Activated CD8-positive, alpha-beta memory T cell treated with anti-CD3 and anti-CD28 coated beads for 36 hours (primary cell): ENCODE measurements around the gene OGG1. TPM values are rescaled to one million over a fixed set of nuclear protein-coding genes. Genes with fewer than 3 reads are reported as not detected.

Experiments
- CTCF ChIA-PET: fragments of 350-600 bp; sonication (Branson Sonifier 250); formaldehyde crosslinking; loops from one replicate; lab custom pipeline; 2021; ENCODE audit warnings: antibody characterized with exemption; lab: Charles Lee
- POLR2A ChIA-PET: fragments of 350-600 bp; sonication (Branson Sonifier 250); formaldehyde crosslinking; loops from one replicate; lab custom pipeline; 2021; ENCODE audit warnings: antibody characterized with exemption; lab: Charles Lee
- total RNA-seq, 2 experiments: library from RNA; stranded (reverse); gene quantifications; one replicate each; pipeline ENCODE4 v1.2.3, GENCODE V29; 2021

The OGG1 gene
- total RNA-seq, 2 experiments from 2014 or later = 35.3 to 38.6 TPM

DNA sequence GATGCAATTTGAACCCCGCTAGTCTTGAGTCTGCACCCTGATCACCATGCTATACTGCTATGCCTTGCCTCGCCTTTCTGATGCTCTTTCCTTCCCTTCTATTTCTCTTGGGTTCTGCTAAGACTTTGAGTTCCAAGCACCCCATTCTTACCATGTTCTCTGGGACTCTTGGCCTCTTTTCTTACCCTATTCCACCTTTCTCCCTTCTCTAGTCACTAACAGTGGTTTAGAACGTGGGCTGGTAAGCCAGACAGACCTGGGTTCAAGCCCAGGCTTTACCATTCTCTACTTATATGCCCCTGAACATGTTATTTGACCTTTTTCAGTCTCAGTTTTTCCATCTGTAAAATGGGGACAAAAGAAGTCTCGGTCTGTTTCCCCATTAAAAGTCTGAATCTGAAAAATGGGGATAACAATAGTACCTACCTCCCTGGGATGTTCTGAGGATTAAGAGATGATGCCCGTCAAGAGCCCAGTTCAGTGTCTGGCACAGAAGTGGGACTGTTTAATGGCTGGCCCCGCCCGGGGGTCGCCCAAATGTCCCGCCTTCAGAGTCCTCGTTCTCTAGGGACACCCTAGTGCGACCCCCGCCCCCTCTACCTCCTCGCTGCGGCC is 42.1 kb downstream of the OGG1 start:
- POLR2A ChIA-PET = interaction anchor here (0.8 to 2.0 kb wide), 9 partner anchors 10 to 395 kb away, joined by 3 to 19 read pairs (median 4); partner anchors contain the start of genes EMC3, JAGN1 and TTLL3
- CTCF ChIA-PET = interaction anchor here (0.7 to 2.0 kb wide), 4 partner anchors 11 to 61 kb away, joined by 3 to 11 read pairs (median 4); partner anchors contain the start of gene BRPF1

DNA sequence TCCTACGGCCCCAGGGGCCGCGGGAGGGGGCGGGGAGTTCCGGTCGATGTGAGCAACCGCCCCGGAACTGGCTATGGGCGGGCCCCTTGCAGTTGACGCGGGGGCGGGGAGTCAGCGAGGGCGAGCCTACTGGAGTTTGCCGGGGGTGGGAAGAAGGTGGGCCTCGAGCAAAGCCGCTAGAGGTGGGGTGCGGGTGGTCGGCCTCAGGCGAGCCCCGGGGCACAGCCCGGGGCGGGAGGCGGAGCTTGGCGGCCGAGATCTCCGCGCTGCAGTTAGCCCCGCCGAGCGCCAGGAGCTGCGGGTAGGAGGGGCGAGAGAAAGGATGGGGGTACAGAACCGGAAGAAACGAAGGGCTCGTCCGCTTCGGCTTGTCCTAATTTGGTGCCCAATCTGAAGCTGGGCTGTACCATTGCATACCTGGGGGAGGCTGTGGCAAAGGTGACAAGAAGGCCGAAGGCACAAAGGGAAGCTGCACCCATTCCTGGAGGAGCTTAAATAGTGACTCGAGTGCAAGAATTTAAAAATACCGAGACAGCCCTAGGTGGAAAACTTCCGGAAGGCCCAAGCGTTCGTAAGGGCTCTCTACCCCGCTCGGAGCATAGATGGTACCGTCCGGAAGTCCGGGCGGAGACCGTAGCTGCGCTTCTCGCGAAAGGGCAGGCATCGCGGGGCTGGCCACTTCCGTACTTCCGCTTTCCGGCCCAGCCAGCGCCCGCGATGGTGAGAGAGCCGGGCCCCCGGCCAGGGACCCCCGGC is 42.8 kb downstream of the OGG1 start, which contains the start of the genes ARPC4 and TADA3:
Gene ARPC4 (plus strand): TSS at position 678 of the 756 bp plus-strand sequence. CDS start 40 bp downstream, at position 718.
Gene TADA3 (minus strand): TSS at position 69 of the 756 bp plus-strand sequence. CDS start 1,007 bp downstream, outside the sequence.
- ChIA-PET POLR2A (interaction anchor here (0.7 to 2.0 kb wide), 12 partner anchors 11 to 396 kb away, joined by 3 to 19 read pairs (median 4); partner anchors contain the start of genes BRPF1, EMC3, JAGN1 and OGG1), CTCF (interaction anchor here (0.7 to 2.0 kb wide), 5 partner anchors 10 to 65 kb away, joined by 3 to 11 read pairs (median 5); no protein-coding TSS in a partner anchor)

DNA sequence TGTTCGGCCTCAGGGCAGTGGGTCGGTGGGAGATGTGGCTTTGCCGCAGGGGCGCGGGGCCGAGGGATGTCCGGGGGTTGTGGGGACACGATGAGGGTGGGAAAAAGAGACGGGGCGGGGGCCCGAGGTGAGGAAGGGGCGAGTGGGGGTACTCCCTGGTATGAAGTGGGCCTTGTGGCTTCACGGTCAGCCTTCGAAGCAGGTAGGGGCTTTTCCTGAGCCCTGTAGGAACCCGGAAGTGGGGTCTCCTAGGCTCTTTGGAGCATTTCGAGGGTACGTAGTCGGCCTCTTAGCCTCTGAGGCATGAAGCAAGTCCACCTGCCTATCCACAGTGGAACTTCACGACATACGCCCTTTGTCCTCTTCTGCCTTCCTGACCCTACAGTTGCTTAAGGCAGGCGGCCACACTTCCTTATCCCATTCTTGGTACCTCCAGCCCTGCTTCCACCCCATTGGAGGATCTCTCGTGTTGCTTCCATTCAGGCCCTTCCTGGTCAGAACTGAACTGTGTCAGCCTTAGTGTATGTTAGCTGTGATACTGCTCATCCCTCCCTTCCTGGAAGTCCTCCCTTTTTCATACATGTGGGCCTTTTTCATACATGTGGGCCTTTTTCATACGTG is 43.5 kb downstream of the OGG1 start:
- CTCF ChIA-PET = interaction anchor here (0.7 to 2.0 kb wide), 5 partner anchors 11 to 65 kb away, joined by 3 to 11 read pairs (median 5); no protein-coding TSS in a partner anchor
- POLR2A ChIA-PET = interaction anchor here (0.7 to 2.0 kb wide), 12 partner anchors 11 to 396 kb away, joined by 3 to 19 read pairs (median 4); partner anchors contain the start of genes BRPF1, EMC3, JAGN1 and OGG1

DNA sequence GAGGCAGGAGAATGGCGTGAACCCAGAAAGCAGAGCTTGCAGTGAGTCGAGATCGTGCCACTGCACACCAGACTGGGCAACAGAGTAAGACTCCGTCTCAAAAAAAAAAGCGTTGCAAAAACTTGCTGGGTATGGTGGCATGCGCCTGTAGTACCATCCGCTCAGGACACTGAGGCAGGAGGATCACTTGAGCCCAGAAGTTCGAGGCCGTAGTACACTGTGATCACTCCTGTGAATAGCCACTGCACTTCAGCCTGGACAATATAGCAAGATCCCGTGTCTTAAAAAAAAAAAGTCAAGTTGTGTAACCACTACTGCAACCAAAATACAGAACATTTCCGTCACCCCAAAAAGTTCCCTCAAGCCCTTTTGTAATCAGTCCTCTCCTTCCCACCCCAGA is 44.6 kb downstream of the OGG1 start:
- CTCF ChIA-PET = interaction anchor here (1.5 to 1.9 kb wide), 2 partner anchors 14 to 66 kb away, joined by 5 read pairs; no protein-coding TSS in a partner anchor
- POLR2A ChIA-PET = interaction anchor here (0.6 to 0.8 kb wide), 2 partner anchors 16 to 151 kb away, joined by 3 to 7 read pairs; no protein-coding TSS in a partner anchor

DNA sequence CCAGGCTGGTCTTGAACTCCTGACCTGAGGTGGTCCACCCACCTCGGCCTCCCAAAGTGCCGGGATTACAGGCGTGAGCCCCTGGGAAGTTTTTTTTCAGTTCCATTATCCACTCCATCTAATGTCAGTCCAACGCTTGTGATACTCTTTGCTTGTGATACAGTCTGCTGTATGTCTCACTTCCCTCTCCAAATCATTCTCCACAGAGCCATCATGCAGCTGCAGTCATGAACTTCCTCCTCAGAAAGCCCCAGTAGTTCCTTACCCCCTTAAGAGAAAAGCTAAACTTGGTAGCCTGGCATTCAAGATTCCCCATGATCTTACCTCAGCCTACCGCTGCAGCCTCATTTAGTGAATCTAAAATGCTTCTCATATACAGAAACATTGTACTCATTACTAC is 45.5 kb downstream of the OGG1 start:
- ChIA-PET CTCF (interaction anchor here (1.2 to 1.5 kb wide), 2 partner anchors 13 to 34 kb away, joined by 4 to 5 read pairs; no protein-coding TSS in a partner anchor), POLR2A (interaction anchor here (0.6 kb wide), 1 partner anchor 14 kb away, joined by 3 read pairs; no protein-coding TSS in a partner anchor)

DNA sequence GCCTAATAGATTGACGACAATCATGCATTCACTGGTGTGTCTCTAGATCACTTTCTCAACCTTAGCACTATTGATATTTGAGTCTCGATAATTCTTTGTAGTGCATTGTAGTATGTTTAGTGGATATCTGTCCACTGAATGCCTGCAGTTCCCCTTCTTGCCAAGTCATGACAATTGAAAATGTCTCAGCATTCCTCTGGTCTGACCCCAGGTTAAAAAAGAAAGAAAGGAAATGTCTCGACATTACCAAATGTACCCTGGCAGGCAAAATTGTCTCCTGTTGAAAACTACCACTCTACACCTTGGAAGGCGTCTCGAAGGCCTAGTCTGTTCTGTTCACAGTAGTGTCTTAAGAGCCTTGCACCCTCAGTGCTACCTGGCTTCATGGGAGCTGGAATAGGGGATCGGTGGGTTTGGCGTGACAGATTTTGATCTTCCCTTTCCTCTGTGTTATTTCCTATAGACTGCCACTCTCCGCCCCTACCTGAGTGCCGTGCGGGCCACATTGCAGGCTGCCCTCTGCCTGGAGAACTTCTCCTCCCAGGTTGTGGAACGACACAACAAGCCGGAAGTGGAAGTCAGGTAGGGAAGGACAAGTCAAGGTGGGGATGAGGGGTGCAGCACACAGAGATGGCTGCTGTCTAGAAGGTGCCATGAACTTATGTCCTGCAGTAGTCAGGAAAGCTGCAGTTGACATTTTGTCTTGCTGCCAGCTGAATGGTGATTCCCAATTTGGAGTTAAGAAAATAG is 47.6 kb downstream of the OGG1 start:
- ChIA-PET POLR2A (interaction anchor here (0.6 kb wide), 1 partner anchor 281 kb away, joined by 3 read pairs; no protein-coding TSS in a partner anchor), CTCF (interaction anchor here (0.7 kb wide), 1 partner anchor 23 kb away, joined by 5 read pairs; no protein-coding TSS in a partner anchor)

DNA sequence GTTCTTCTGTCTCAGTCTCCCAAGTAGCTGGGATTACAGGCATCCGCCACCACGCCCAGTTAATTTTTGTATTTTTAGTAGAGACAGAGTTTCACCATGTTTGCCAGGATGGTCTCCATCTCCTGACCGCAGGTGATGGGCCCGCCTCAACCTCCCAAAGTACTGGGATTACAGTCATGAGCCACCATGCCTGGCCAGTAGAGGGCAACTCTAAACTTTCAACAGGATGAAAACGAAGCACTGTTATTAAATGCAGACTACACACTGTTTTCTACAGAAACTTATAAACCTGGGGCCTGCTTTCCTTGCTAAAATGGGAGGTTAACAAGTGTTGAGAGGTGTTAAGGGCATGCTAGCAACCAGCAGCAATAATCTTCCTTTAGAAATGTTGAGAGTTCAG is 50.8 kb downstream of the OGG1 start:
- POLR2A ChIA-PET = no interaction called here
- CTCF ChIA-PET = interaction anchor here (1.4 kb wide), 1 partner anchor 13 kb away, joined by 3 read pairs; no protein-coding TSS in a partner anchor

DNA sequence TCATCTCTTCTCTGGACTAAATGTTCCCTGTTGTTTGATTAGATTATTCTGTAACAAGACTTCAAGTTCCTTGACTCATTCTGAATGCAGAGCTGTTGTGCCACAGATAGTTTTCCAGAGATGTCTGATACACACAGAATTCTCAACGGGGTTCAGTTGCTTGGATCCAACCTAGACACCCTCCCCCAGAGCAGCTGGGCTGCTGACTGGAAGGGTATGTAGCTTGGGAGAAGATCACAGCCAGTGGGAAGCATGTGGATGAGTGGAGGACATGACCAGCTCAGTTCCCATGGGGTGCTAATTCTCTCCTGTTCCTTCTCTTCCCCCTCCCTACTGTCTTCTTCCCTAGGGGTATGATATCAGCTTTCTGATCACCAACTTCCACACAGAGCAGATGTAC is 53.7 kb downstream of the OGG1 start:
- ChIA-PET CTCF (interaction anchor here (1.1 kb wide), 1 partner anchor 32 kb away, joined by 3 read pairs; no protein-coding TSS in a partner anchor), POLR2A (no interaction called here)

DNA sequence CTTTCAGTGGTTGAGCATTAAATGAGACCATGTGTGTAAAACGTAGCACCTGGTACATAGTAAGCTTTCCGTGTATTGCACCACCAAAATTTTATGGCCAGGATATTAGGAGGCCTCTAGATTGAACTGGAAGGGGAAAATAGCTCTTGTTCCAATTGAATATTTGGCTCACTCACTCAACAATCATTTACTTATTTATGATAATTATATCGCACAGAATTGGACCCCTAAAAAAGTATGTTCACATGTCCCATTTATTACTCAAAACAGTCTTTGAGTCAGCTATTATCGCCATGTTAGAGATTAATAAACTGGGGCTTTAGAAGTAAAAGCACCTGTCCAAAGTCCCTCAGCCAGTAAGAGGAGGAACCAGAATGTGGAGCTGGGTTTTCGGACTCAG is 55.2 kb downstream of the OGG1 start:
- ChIA-PET CTCF (interaction anchor here (1.9 to 2.1 kb wide), 2 partner anchors 12 to 28 kb away, joined by 4 to 6 read pairs; partner anchors contain the start of genes ARPC4 and TADA3), POLR2A (no interaction called here)

DNA sequence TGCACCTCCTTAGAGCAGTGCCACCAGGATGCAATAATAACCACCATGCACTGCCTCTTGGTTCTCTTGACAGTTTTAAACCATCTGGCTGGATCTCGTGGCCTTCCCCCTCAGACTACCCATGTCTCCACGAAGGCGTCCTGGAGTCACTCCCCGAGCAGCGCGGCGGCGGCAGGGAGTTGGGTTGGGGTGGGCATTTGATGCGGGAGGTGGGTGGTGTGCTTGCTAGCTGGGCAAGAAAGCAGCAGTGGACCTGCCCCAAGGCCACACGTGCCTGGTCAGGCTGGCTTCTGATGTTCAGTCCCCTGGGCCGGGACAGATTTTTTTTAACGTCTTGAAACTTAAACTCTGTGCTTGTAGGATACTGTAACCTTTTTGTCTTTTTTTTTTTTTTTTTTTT is 56.4 kb downstream of the OGG1 start:
- ChIA-PET POLR2A (interaction anchor here (0.6 kb wide), 1 partner anchor 43 kb away, joined by 4 read pairs; no protein-coding TSS in a partner anchor), CTCF (interaction anchor here (0.6 to 2.1 kb wide), 3 partner anchors 13 to 65 kb away, joined by 3 to 6 read pairs (median 4); partner anchors contain the start of genes ARPC4 and TADA3)

Other genes with a start within 250 kb of the OGG1 start
- gene LHFPL4, start 196.1 kb upstream of the OGG1 start, total RNA-seq = not detected
- gene MTMR14, start 100.4 kb upstream of the OGG1 start, total RNA-seq = 10 to 100 TPM; 45.5 to 50.6 TPM
- under 1 TPM; 0.10 to 0.40 TPM for gene CPNE9, start 46.1 kb upstream of the OGG1 start, total RNA-seq
- gene BRPF1, start 18.2 kb upstream of the OGG1 start, total RNA-seq = 10 to 100 TPM; 44.4 to 44.8 TPM
- 10 to 100 TPM; 28.3 to 29.5 TPM for gene CAMK1, start 20.0 kb downstream of the OGG1 start, total RNA-seq
- gene TADA3, start 42.5 kb downstream of the OGG1 start, total RNA-seq = 10 to 100 TPM; 57.4 to 58.9 TPM
- gene ARPC4, start 43.1 kb downstream of the OGG1 start, total RNA-seq = 100 to 1,000 TPM; 299 to 300 TPM
- 10 to 100 TPM; 22.2 to 23.0 TPM for gene TTLL3, start 60.3 kb downstream of the OGG1 start, total RNA-seq
- 10 to 100 TPM; 80.4 to 81.3 TPM for gene RPUSD3, start 94.1 kb downstream of the OGG1 start, total RNA-seq
- gene CIDEC, start 130.3 kb downstream of the OGG1 start, total RNA-seq = not detected
- 10 to 100 TPM; 51.8 to 53.3 TPM for gene JAGN1, start 140.7 kb downstream of the OGG1 start, total RNA-seq
- gene IL17RE, start 152.9 kb downstream of the OGG1 start, total RNA-seq = 1 to 10 TPM in 1 of 2 experiments, under 1 TPM in 1; 0.70 to 1.3 TPM
- under 1 TPM; 0.19 to 0.27 TPM for gene IL17RC, start 167.1 kb downstream of the OGG1 start, total RNA-seq
- 10 to 100 TPM; 11.7 to 14.1 TPM for gene CRELD1, start 183.9 kb downstream of the OGG1 start, total RNA-seq
- gene PRRT3, start 202.5 kb downstream of the OGG1 start, total RNA-seq = 1 to 10 TPM; 8.3 to 9.4 TPM
- 10 to 100 TPM; 50.4 to 55.5 TPM for gene EMC3, start 236.9 kb downstream of the OGG1 start, total RNA-seq